SK-N-SH (cell line): Measurements from ENCODE around the gene IFT20.

Experiments
- CTCF ChIP-seq: fragments of 200-600 bp; sonication (generic); IDR thresholded peaks from 2 replicates; pipeline ENCODE4 v1.6.1; 2017; ENCODE audit warnings: antibody characterized with exemption, mild to moderate bottlenecking, moderate library complexity
- EP300 ChIP-seq, 2 experiments: IDR thresholded peaks; 2 replicates each; pipeline versions ENCODE4 v1.4.0 to v1.6.1; 2012; ENCODE audit warnings: borderline replicate concordance in 1 of 2, low read depth in 1 of 2, low read length in 1 of 2
- EZH2phosphoT487 ChIP-seq: fragments of 200-600 bp; sonication (generic); IDR thresholded peaks from 2 replicates; pipeline ENCODE4 v1.6.1; 2017; ENCODE audit warnings: low read depth, mixed run types, mild to moderate bottlenecking, antibody characterized with exemption, moderate library complexity, borderline replicate concordance
- IRF3 ChIP-seq: fragments of 150-350 bp; IDR thresholded peaks from 2 replicates; pipeline ENCODE4 v1.6.1; 2016; ENCODE audit warnings: mild to moderate bottlenecking, low read depth, low read length
- POLR2AphosphoS5 ChIP-seq: IDR thresholded peaks from 2 replicates; pipeline ENCODE4 v1.6.1; 2012; ENCODE audit warnings: low read depth, low read length
- REST ChIP-seq: IDR thresholded peaks from 2 replicates; pipeline ENCODE4 v1.6.1; 2012; ENCODE audit warnings: mild to moderate bottlenecking, low read depth, low read length, moderate library complexity
- USF2 ChIP-seq: fragments of 150-350 bp; IDR thresholded peaks from 2 replicates; pipeline ENCODE4 v1.6.1; 2017; ENCODE audit warnings: antibody characterized with exemption, low read length, low read depth, borderline replicate concordance

- TF ChIP-seq EZH2phosphoT487 (no peak), REST (no peak), USF2 (no peak), CTCF (no peak), IRF3 (no peak), POLR2AphosphoS5 (no peak), EP300 (IDR thresholded peaks at IDR 0.05; ENCODE audit: borderline replicate concordance in 1 of 2, low read depth in 1 of 2, low read length in 1 of 2) (no peak)
Measured at GRCh38 chr17:28324267-28324745, 11.0 kb downstream of the IFT20 start.
